8988T (cell line): ENCODE data around the gene TLE1.

Experiments used
- DNase-seq: peaks from one replicate; pipeline ENCODE4 v3.0.0; 2011

The TLE1 gene

DNA sequence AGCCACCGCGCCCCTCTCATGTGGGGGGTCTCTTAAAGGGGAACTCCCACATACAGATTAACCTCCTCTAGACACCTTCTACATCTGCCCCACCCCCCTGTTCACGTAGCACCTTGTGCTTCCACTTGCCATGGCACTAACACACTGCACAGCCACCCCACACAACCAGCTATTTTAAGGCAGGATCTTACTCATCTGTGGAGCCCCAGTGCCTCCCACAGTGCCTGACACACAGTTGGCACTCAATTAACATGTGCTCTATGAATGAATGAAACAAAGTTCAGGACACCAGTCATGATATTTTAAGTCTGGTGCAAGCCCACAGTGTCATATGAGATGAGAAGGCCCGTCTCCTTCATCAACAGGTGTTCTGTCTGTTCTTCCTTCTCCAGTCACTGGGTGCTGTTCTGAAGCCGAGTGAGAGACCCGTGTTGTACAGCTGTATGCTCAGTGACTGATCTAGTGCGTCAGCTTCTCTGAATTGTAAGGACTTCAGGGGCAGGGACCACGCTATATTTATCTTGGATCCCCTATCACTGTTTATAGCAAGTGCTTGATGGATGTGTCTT lies 149.1 kb downstream of the TLE1 start:
- no peak for DNase-seq

DNA sequence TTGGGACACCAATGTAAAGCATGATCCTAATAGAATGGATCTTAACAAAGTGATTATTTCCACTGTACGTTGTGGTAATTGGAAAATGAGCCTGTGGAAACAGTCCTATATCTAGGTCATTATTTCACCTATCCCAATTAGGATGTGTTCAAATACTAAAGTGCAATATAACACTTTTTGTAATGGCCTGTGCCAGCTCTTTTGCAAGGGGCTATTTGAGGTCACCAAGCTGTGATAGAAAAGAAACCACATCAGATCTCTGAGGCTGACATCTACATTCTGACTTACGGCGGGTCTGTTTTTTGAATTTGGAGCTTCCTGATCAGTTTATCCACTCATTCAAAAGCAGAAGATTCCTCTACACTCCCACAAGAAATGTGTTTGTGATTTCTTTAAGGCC lies 150.0 kb downstream of the TLE1 start:
- DNase-seq, result no peak

DNA sequence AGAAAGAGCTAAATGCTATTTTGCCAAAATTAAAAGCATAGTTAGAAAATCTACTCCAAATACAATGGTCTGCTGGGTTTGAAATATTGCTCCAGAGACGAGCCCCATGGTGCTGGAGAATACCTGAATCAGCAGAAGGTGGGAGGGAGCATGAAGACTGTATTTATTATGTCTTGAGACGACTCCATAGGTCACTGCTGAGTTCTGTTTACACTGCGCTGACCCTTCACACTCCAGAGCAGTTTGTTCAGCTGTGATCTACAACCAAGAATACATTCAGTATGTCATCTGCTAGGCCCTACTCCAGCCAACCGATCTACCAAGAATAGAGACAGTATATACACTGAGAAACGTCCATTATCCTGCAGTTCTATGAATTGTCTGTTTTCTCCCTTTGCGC lies 150.5 kb downstream of the TLE1 start:
- DNase-seq, result no peak

DNA sequence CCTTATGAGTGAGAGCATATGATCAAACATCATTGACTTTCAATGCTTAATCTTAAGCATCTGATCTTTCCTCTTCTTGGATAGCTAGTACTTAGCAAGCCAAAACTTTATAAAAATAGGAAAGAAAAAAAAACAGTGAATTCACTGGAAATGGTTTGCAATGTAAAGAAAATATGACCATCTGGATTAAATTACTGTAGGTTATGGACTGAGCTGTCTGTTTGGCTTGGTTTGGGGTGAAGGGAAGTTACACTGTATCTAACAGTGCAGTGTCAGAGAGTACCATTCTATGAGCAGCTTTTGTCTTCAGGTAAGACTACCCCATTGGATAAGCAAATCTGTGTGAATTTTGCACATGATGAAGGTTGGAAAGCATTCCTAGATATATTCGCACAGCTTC lies 151.4 kb downstream of the TLE1 start:
- no peak for DNase-seq

DNA sequence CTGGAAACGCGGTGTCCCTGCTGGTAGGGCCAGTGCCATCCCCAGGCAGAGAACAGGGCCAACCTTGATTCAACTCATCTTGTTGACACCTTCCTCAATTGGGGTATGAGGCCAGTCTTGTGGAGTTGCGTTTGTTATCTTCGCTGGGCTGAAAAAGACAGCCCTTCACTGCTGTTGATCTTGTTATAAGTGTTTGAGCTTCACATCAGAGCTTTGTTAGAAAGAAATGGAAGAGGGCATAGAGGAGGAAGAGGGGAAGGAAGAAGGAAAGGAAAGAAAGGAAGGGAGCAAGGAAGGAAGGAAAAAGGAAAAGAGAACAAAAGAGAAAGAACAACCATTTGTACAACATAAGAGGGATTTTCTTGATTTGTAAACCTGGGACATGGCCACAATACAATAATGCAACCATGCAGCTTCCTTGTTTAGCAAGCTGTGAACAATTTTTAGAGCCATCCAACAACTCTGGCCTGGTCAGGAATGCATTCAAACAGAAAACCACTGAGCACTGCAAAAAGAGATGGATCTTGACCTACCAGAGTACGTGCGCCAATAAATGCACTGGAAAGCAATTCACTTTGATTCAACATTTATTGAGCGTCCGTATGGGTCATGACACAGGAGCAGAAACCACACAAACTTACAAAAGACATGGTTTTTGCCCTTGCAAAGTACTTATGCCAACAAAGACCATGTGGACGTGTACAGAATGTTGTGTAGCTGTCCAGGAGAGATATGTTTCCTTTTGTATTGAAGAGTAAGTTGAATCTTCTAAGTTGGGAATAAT lies 152.9 kb downstream of the TLE1 start:
- no peak for DNase-seq

DNA sequence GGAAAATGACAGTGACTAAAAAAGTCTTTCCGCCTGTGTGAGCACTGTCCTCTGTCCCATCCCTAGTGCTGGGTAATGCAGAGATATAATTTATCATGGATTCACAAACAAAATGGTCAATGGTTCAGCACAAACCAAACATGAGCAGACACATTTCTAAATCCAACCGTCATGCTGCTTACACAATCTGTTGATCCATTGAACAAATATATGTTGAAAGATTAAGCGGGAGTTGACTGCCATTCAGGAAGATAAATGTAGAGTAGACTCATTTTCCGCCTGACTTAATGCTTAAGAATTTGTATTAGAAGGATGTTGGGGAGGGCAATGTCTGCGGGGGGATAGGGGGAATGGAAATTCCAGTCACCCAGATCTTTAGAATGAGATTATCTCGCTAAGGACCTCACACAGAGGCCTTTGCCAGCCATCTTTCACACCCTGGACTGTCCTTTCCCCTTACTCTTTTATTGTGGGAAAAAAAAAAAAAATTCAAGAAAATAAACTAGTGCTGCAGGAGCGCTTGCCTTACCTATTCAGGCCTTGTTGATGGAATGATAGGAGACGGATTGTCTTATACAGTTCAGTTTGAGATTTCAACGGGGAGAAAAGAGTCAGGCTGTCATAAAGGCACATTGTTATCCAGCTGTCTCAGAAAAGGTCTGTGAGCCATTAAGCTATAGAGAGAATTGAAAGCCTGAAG lies 153.7 kb downstream of the TLE1 start:
- no peak for DNase-seq

DNA sequence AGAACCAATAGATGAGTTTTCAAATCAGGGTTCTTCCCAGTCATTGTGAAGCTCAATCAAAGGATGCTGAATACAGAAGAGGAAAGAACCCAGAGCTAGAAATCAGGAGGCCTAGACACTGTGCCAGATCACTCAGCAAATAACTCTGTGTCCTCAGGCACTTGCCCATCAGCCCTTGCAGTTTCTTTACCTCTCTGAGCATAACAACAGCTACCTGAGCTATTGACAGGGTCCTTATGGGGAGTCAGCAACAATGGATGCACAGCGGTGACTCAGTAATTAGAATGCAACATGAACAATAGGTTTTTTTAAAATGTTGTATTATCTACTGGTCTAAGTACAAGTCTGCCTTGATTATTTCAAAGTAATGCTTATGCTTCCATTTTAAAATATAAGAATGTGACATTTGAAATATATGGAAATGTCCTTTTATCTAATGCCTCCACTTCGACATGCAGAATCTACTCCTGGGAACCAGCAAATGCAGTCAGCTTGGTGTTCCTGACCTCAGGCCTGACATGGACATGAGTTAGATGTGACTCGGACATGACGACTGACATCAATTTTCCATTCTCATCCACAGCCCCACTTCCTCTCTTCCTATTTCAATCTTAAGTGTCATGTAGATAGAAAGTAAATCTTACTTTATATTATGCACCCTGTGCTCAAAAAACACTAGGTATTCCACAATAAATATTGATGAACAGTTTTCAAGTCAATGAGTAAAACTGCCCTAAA lies 155.0 kb downstream of the TLE1 start:
- DNase-seq, result no peak
